ENCODE data around the gene PTGR1.

GRCh38 chr9:111542497-111543254, 56.8 kb downstream of the PTGR1 start:
- TF ChIP-seq CTCF (IDR thresholded peaks at IDR 0.05) (no peak), POLR2A (IDR thresholded peaks at IDR 0.05) (no peak), EP300 (IDR thresholded peaks at IDR 0.05) (no peak)

All from sigmoid colon (tissue), 4 donors.